Sigmoid colon (tissue), 7 donors: ENCODE measurements around the gene VAV3. TPM values are rescaled to one million over a fixed set of nuclear protein-coding genes. Genes with fewer than 3 reads are reported as not detected.
"Not testable (repeated sequence)": the region's sequence is repeated elsewhere in the genome, so short reads cannot be mapped to it uniquely, and the experiment has no call there.

Experiments
- DNase-seq: peaks from one replicate; pipeline ENCODE4 v3.0.0-alpha.2; 2019
- H3K27ac ChIP-seq, 4 donors: fragments of 200-600 bp; sonication (generic); one replicate each; pipeline ENCODE4 v1.5.1; 2016 to 2019; ENCODE audit warnings: mild to moderate bottlenecking in 1 of 4
- H3K27me3 ChIP-seq, 3 donors: fragments of 200-600 bp; sonication (generic); one replicate each; pipeline ENCODE4 v1.5.1; 2019; ENCODE audit warnings: mild to moderate bottlenecking in 1 of 3
- H3K36me3 ChIP-seq, 4 donors: fragments of 200-600 bp; sonication (generic); one replicate each; pipeline ENCODE4 v1.5.1; 2016 to 2019
- H3K4me1 ChIP-seq, 4 donors: fragments of 200-600 bp; sonication (generic); one replicate each; pipeline ENCODE4 v1.5.1; 2017 to 2019
- H3K4me3 ChIP-seq, 4 donors: fragments of 200-600 bp; sonication (generic); one replicate each; pipeline ENCODE4 v1.5.1; 2017 to 2019; ENCODE audit warnings: mild to moderate bottlenecking in 2 of 4, moderate library complexity in 1 of 4
- H3K9me3 ChIP-seq, 4 donors: fragments of 200-600 bp in 3 of 4; sonication (generic) in 3 of 4; one replicate each; pipeline versions ENCODE4 v1.5.1 to v1.6.1; 2013 to 2019
- CTCF ChIP-seq, 4 experiments: fragments of 450-650 bp in 3 of 4; fragments of 200-600 bp in 1 of 4; IDR thresholded peaks; one replicate each; pipeline ENCODE4 v1.5.1; 2016 to 2019; ENCODE audit warnings: antibody characterized with exemption in 4 of 4, mild to moderate bottlenecking in 3 of 4, moderate library complexity in 2 of 4
- EP300 ChIP-seq, 4 donors: sonication (generic); formaldehyde crosslinking; IDR thresholded peaks; one replicate each; pipeline ENCODE4 v1.6.1; 2017; ENCODE audit warnings: antibody characterized with exemption in 4 of 4
- POLR2A ChIP-seq, 2 donors: fragments of 450-650 bp; IDR thresholded peaks; one replicate each; pipeline ENCODE4 v1.6.1; 2016; ENCODE audit warnings: antibody characterized with exemption in 2 of 2, mild to moderate bottlenecking in 2 of 2, moderate library complexity in 2 of 2
- POLR2AphosphoS5 ChIP-seq, 4 donors: sonication (generic); formaldehyde crosslinking; IDR thresholded peaks; one replicate each; pipeline ENCODE4 v1.6.1; 2017; ENCODE audit warnings: antibody characterized with exemption in 4 of 4
- WGBS, 2 donors: extraction: QIAGEN DNeasy Blood & Tissue Kit; methylation state at CpG; one replicate each; pipeline ENCODE4 v1.1.7; 2013; 5-methylcytosine and 5-hydroxymethylcytosine counted together
- intact Hi-C: fragments of 100-400 bp; cut with DNase I; formaldehyde crosslinking; loops from one replicate; pipeline ENCODE4 v1.15.1; 2023
- polyA plus RNA-seq, 3 donors: library from polyadenylated mRNA; stranded (reverse); fragments of 200-250 nt; gene quantifications; one replicate each; pipeline ENCODE4 v1.2.3, GENCODE V29; 2013
- total RNA-seq, 4 donors: library from RNA; depleted of rRNA; stranded (reverse); fragments of >200 nt; gene quantifications; one replicate each; pipeline ENCODE4 v1.1.0, GENCODE V29; 2016
- donor health status: healthy with polysubstance abuse.
- donor health status: Bipolar disorder and iron deficiency.
- donor health status: healthy.

Gene VAV3
- total and polyA plus RNA-seq, 7 donors: 3.5 to 72.1 (median 17.3) TPM

- H3K36me3 ChIP-seq: no peaks in the 10 kb centered on the region
- DNase-seq: no peak
- H3K4me1 ChIP-seq: peaks cover 0 to 20% (median 9%) of the 10 kb centered on the region in 4 donors
- no peaks in the 10 kb centered on the region for H3K27me3 ChIP-seq
- 38 to 70% methylated on average over 1 of the region's 1 CpG for WGBS, 2 donors
- no peaks in the 10 kb centered on the region for H3K9me3 ChIP-seq
- H3K4me3 ChIP-seq: no peak overlapping the region
- intact Hi-C loops: no loop called here
- TF ChIP-seq CTCF (IDR thresholded peaks at IDR 0.05) (no peak), POLR2A (IDR thresholded peaks at IDR 0.05) (no peak), EP300 (IDR thresholded peaks at IDR 0.05) (no peak), POLR2AphosphoS5 (IDR thresholded peaks at IDR 0.05) (no peak)
- no peak overlapping the region for H3K27ac ChIP-seq
Observed at GRCh38 chr1:107653005-107653404, 312.0 kb downstream of the VAV3 start.

- DNase-seq, H3K27ac ChIP-seq, H3K9me3 ChIP-seq, intact Hi-C loops, H3K4me3 ChIP-seq, H3K27me3 ChIP-seq, H3K36me3 ChIP-seq: not testable (repeated sequence)
- 66 to 86% methylated on average over 2 of the region's 2 CpGs for WGBS, 2 donors
- peaks cover 0 to 24% (median 12%) of the 10 kb centered on the region in 4 donors for H3K4me1 ChIP-seq
Observed at GRCh38 chr1:107650825-107651224, 314.2 kb downstream of the VAV3 start.

GRCh38 chr1:107649023-107649422, 316.0 kb downstream of the VAV3 start:
- intact Hi-C loops: no loop called here
- no peak for DNase-seq
- Histone ChIP-seq H3K36me3 (no peaks in the 10 kb centered on the region), H3K27ac (no peak overlapping the region), H3K27me3 (no peaks in the 10 kb centered on the region), H3K9me3 (no peaks in the 10 kb centered on the region), H3K4me3 (no peak overlapping the region), H3K4me1 (peaks cover 0 to 17% (median 12%) of the 10 kb centered on the region in 4 donors)
- TF ChIP-seq CTCF (IDR thresholded peaks at IDR 0.05) (no peak), POLR2A (IDR thresholded peaks at IDR 0.05) (no peak), EP300 (IDR thresholded peaks at IDR 0.05) (no peak)
- 17 to 73% methylated on average over 3 of the region's 3 CpGs for WGBS, 2 donors

GRCh38 chr1:107648071-107648470, 316.9 kb downstream of the VAV3 start:
- Histone ChIP-seq H3K4me3 (no peak overlapping the region), H3K27me3 (no peaks in the 10 kb centered on the region), H3K27ac (no peak overlapping the region), H3K36me3 (no peaks in the 10 kb centered on the region), H3K9me3 (no peaks in the 10 kb centered on the region), H3K4me1 (peaks cover 0 to 17% (median 12%) of the 10 kb centered on the region in 4 donors)
- TF ChIP-seq EP300 (IDR thresholded peaks at IDR 0.05) (no peak), CTCF (IDR thresholded peaks at IDR 0.05) (no peak), POLR2AphosphoS5 (IDR thresholded peaks at IDR 0.05) (peak in 1 of 4 donors; percentile 32), POLR2A (IDR thresholded peaks at IDR 0.05) (no peak)
- no peak for DNase-seq
- intact Hi-C loops: no loop called here

GRCh38 chr1:107647012-107647411, 318.0 kb downstream of the VAV3 start:
- Histone ChIP-seq H3K4me3 (no peak overlapping the region), H3K36me3 (no peaks in the 10 kb centered on the region), H3K27me3 (no peaks in the 10 kb centered on the region), H3K4me1 (peaks cover 0 to 17% (median 12%) of the 10 kb centered on the region in 4 donors), H3K27ac (no peak overlapping the region), H3K9me3 (no peaks in the 10 kb centered on the region)
- 88 to 92% methylated on average over 2 of the region's 2 CpGs for WGBS, 2 donors
- intact Hi-C loops: no loop called here
- no peak for DNase-seq
- TF ChIP-seq POLR2A (IDR thresholded peaks at IDR 0.05) (no peak), CTCF (IDR thresholded peaks at IDR 0.05) (no peak), POLR2AphosphoS5 (IDR thresholded peaks at IDR 0.05) (no peak), EP300 (IDR thresholded peaks at IDR 0.05) (no peak)
